Activated T-helper 2 cell treated with anti-CD3 and anti-CD28 coated beads, Interferon-gamma antibody, Interleukin-2, Interleukin-4, amounts not matched to agents 10 μg/mL and 5 μg/mL and 100 μg/mL, durations not matched to agents 14 hours and 24 hours and 36 hours (primary cell): ENCODE results near the gene ANO3. TPM values are rescaled to one million over a fixed set of nuclear protein-coding genes. Genes with fewer than 3 reads are reported as not detected.

Source experiments
- DNase-seq: peaks from one replicate; pipeline ENCODE4 v3.0.0; 2021; ENCODE audit warnings: low spot score
- H3K27ac Mint-ChIP-seq: one replicate; pipeline ENCODE4 v1.8.0; 2021; ENCODE audit warnings: mixed read lengths
- H3K27me3 Mint-ChIP-seq: one replicate; pipeline ENCODE4 v1.8.0; 2021; ENCODE audit warnings: low read depth, mixed read lengths
- H3K36me3 Mint-ChIP-seq: one replicate; pipeline ENCODE4 v1.8.0; 2021; ENCODE audit warnings: low read depth, mixed read lengths
- H3K4me1 Mint-ChIP-seq: one replicate; pipeline ENCODE4 v1.8.0; 2021; ENCODE audit warnings: low read depth, mixed read lengths
- H3K4me3 Mint-ChIP-seq: one replicate; pipeline ENCODE4 v1.8.0; 2021; ENCODE audit warnings: low read depth, mild to moderate bottlenecking, moderate library complexity, mixed read lengths
- H3K9me3 Mint-ChIP-seq: one replicate; pipeline ENCODE4 v1.8.0; 2021; ENCODE audit warnings: mixed read lengths
- intact Hi-C: fragments of 100-400 bp; cut with micrococcal nuclease; formaldehyde crosslinking; loops from one replicate; pipeline ENCODE4 v1.15.1; 2023
- total RNA-seq: library from RNA; stranded (reverse); gene quantifications from 2 replicates; pipeline ENCODE4 v1.2.3, GENCODE V29; 2022

ANO3 gene
- total RNA-seq, 1 donor from 2014 or later, result not detected

DNA sequence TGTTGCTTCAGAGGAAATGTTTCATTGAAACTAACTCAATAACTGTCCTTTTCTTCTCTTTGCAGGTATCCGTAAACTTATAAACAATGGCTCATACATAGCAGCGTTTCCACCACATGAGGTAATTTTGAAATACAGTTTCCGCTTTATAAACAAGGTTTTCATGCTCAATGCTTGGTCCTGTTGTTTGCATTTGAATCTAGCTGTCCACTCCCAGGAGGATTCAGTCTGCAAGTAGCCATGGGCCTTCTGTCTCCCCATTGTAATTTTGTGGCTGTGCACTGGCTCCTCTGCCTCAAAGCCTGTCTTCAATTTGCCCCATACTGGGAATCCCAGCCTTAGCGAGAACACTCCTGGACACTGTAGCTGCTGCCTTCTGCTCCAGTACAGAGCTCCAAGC is 205.4 kb downstream of the ANO3 start:
- H3K27me3 Mint-ChIP-seq, result no peaks in the 10 kb centered on the region
- no peaks in the 10 kb centered on the region for H3K36me3 Mint-ChIP-seq
- peaks cover 19% of the 10 kb centered on the region for H3K9me3 Mint-ChIP-seq
- intact Hi-C loops, result no loop called here
- no peaks in the 10 kb centered on the region for H3K4me1 Mint-ChIP-seq
- no peak overlapping the region for H3K27ac Mint-ChIP-seq
- H3K4me3 Mint-ChIP-seq, result no peak overlapping the region
- DNase-seq, result no peak

DNA sequence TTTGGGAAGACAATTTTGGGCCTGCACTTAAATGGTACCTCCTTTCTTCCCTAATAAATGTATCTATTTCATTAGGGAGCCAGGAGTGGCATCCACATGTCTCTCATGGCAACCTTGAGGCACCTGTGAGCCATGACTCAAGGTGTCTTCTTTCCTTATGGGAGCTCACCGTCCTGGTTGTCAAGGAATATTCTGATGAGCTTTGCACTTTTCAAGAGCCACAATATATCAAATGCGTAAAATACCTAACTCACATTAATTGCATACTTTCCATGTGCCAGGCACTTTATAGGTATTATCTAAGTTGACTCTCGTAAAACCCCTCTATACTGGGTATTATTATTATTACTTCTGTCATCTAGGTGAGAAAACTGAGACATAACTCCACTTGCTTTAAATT is 207.6 kb downstream of the ANO3 start:
- no peaks in the 10 kb centered on the region for H3K36me3 Mint-ChIP-seq
- no peaks in the 10 kb centered on the region for H3K27me3 Mint-ChIP-seq
- H3K27ac Mint-ChIP-seq, result no peak overlapping the region
- intact Hi-C loops, result no loop called here
- H3K9me3 Mint-ChIP-seq, result peaks cover 22% of the 10 kb centered on the region
- no peak for DNase-seq
- H3K4me3 Mint-ChIP-seq, result no peak overlapping the region
- no peaks in the 10 kb centered on the region for H3K4me1 Mint-ChIP-seq

DNA sequence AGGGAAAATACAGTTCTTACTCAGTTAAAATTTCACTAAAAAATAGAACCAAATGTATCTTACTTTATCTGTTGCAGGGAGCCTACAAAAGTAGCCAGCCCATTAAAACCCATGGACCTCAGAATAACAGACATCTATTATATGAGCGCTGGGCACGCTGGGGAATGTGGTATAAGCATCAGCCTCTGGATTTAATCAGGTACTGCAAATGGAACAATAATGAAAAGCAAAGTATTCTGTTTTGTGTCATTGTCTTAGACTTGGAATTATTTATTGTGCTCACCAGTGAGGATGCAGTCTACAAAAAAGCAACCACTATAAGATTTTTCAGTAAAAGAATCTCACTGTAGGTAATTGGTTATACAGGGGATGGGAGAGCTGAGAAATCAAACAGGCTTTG is 209.9 kb downstream of the ANO3 start:
- H3K9me3 Mint-ChIP-seq, result peaks cover 22% of the 10 kb centered on the region
- DNase-seq, result no peak
- no peak overlapping the region for H3K27ac Mint-ChIP-seq
- H3K4me1 Mint-ChIP-seq, result no peaks in the 10 kb centered on the region
- H3K27me3 Mint-ChIP-seq, result no peaks in the 10 kb centered on the region
- intact Hi-C loops, result no loop called here
- no peak overlapping the region for H3K4me3 Mint-ChIP-seq
- no peaks in the 10 kb centered on the region for H3K36me3 Mint-ChIP-seq

DNA sequence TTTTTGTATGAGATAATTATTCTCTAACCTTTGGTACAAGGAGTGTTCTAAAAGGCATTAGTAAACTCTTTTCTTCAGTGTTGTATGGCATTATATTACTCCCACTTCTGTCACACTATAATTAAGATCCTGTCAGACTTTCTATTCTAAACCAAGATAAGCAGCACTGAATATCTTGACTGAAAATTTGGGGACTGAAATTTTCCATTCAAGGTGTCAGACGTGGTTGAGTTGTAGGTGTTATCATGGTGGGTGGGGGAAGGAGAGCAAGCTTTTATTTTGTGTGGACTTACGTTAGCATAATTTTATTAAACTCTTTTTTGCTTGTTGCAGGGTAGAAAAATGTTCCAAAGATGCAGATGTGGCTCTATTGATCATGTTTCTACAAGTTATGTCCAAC is 217.2 kb downstream of the ANO3 start:
- intact Hi-C loops, result no loop called here
- Mint-ChIP-seq H3K9me3 (no peaks in the 10 kb centered on the region), H3K4me3 (no peak overlapping the region), H3K27me3 (no peaks in the 10 kb centered on the region), H3K4me1 (no peaks in the 10 kb centered on the region), H3K27ac (no peak overlapping the region), H3K36me3 (no peaks in the 10 kb centered on the region)
- no peak for DNase-seq

DNA sequence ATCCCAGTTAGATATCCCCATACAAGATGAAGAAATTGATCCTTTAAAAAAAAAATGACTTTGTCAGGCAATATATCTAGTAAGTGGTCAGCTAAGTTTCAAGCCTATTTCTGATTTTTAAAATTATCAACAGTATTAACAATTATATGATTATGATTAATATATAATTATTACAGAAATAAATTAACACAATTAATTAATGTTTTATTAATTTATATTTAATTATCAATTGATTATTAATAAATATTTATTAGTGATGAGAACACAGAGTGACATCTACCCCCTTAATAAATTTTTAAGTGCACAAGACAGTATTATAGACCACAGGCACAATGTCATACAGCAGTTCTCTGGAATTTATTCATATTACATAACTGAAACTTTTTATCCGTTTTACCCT is 218.1 kb downstream of the ANO3 start:
- no peak for DNase-seq
- Mint-ChIP-seq H3K27ac (no peak overlapping the region), H3K9me3 (no peaks in the 10 kb centered on the region), H3K36me3 (no peaks in the 10 kb centered on the region), H3K4me1 (no peaks in the 10 kb centered on the region), H3K4me3 (no peak overlapping the region), H3K27me3 (no peaks in the 10 kb centered on the region)
- intact Hi-C loops, result no loop called here

DNA sequence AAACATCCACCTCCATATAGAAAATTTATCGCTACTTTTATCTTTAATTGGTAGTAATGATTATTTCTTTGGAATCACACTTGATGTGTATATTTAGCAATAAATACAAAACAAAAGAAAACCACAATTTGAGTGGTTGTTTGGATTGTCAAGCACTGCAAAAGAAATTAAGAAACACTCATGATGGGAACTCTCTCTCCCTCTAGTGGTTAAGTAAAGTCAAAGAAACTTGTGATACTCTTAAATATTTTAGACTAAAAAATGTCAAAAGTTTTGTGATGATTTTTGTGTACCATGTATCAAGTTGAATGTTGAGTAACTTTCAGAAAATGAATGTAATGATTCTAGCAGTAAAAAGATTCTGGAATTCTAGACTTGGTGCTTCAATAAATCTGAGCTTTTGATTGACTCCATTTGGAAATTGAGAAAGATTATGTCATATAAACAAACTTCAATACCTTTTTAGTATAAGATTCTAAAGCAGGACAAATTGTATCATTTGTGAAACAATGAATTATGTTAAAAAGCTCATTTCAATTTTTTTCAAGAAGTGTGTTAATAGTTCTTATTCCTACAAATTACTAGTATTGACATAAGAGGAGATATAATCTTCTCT is 219.4 kb downstream of the ANO3 start:
- Mint-ChIP-seq H3K9me3 (no peaks in the 10 kb centered on the region), H3K36me3 (no peaks in the 10 kb centered on the region), H3K4me1 (no peaks in the 10 kb centered on the region), H3K27me3 (no peaks in the 10 kb centered on the region), H3K4me3 (no peak overlapping the region), H3K27ac (no peak overlapping the region)
- DNase-seq, result no peak
- intact Hi-C loops, result no loop called here

DNA sequence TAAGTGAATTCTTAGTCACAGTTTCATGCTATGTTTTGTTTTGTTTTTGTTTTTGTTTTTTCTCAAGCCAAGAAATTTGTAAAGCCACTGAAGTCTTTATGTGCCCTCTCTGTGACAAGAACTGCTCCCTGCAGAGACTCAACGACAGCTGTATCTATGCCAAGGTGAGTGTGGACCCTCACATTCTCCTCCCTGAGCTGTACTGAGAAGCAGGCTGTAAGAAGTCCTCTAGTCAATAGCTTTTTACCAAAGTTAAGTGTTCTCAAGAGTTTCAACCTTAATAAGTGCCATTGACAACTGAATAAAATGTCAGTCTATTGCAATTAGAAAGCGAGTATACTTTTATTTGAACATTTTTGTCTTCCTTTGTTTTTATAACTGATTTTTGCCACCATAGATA is 221.3 kb downstream of the ANO3 start:
- Mint-ChIP-seq H3K4me1 (no peaks in the 10 kb centered on the region), H3K36me3 (no peaks in the 10 kb centered on the region)

DNA sequence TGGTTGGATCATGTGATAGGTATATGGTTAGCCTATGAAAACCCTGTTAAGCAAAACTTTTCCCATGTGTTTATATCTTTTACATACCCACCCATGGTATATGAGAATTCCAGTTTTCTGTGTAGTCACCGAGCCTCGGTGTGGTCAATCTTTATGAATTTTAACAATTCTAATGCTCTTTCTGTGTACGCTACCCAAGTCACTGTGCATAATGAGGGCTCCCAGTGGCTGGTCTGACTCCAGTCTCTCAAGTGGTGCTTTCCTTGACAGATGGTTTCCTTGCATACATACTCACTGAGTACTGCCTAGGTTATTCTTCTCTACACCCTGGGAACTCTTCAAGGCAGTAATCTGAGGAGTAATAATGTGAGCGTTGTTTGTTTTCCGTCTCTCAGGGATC is 222.5 kb downstream of the ANO3 start:
- Mint-ChIP-seq H3K36me3 (no peaks in the 10 kb centered on the region), H3K27me3 (no peaks in the 10 kb centered on the region), H3K9me3 (peaks cover 4% of the 10 kb centered on the region), H3K27ac (no peak overlapping the region), H3K4me1 (no peaks in the 10 kb centered on the region), H3K4me3 (no peak overlapping the region)
- intact Hi-C loops, result no loop called here
- no peak for DNase-seq

More for the DNA sequence above, 221.3 kb downstream of the ANO3 start:
- Mint-ChIP-seq H3K4me3 (no peak overlapping the region), H3K27me3 (no peaks in the 10 kb centered on the region), H3K9me3 (peaks cover 4% of the 10 kb centered on the region), H3K27ac (no peak overlapping the region)
- DNase-seq, result no peak
- intact Hi-C loops, result no loop called here

DNA sequence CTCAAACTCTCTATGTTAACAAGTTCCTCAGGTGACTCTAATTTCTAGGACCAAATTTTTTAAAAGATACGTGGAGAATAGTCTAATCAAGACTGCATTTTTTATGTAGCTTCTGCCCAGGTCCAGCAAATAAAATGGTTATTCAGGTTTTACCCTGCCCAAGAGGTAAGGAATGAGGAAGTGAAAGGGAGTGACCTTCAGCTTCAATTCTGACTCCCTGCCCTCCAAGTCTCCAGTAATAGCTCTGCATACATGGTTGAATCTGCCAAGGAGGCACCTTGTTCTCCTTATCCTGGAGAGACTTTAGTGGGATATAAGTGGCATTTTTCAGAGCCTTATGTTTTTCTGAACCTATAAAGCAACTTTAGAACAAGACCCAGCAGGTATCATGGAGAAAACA is 224.7 kb downstream of the ANO3 start:
- H3K27me3 Mint-ChIP-seq, result no peaks in the 10 kb centered on the region
- intact Hi-C loops, result no loop called here
- no peaks in the 10 kb centered on the region for H3K36me3 Mint-ChIP-seq
- H3K4me3 Mint-ChIP-seq, result no peak overlapping the region
- H3K27ac Mint-ChIP-seq, result no peak overlapping the region
- DNase-seq, result no peak
- H3K4me1 Mint-ChIP-seq, result no peaks in the 10 kb centered on the region
- H3K9me3 Mint-ChIP-seq, result peaks cover 8% of the 10 kb centered on the region

DNA sequence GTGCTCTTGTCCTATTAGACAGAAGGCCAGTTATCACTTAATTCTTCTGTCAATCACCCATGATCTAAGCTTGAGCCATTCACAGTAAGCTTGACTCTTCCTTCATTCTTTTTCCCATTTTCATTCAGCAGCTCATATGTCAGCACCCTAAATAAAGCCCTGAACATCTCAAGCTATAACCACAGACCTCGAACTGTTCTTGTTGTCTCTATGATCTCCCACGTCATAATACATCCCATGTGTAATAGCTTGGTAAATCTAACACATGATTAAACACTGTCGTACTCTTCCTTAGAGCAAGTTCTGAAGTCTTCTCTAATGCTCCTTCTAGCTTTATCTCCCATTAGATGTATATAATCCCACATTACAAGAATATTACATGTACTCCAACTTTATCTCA is 225.7 kb downstream of the ANO3 start:
- Mint-ChIP-seq H3K36me3 (no peaks in the 10 kb centered on the region), H3K4me1 (no peaks in the 10 kb centered on the region), H3K4me3 (no peak overlapping the region), H3K9me3 (peaks cover 8% of the 10 kb centered on the region), H3K27ac (no peak overlapping the region), H3K27me3 (no peaks in the 10 kb centered on the region)
- no peak for DNase-seq
- intact Hi-C loops, result no loop called here

DNA sequence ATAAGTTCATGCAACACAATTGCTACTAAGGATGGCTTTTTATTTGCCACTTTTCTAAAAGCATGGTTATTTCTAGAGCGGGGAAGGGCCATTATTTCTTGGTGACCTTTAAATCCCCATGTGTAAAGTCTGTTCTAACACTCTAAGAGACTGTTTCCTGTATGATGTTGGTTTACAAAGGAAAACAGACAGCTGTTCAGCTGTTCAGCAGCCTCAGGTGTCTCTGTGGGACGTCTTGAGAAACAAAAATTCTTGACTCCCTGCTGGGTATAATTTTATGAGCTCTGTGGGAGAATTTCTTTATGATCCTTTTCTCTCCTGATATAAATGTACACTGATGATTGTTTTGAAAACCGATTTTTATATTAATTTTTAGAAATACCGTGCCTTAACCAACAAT is 226.3 kb downstream of the ANO3 start:
- H3K9me3 Mint-ChIP-seq, result peaks cover 8% of the 10 kb centered on the region
- no peaks in the 10 kb centered on the region for H3K36me3 Mint-ChIP-seq
- H3K4me1 Mint-ChIP-seq, result no peaks in the 10 kb centered on the region
- intact Hi-C loops, result no loop called here
- H3K4me3 Mint-ChIP-seq, result no peak overlapping the region
- no peaks in the 10 kb centered on the region for H3K27me3 Mint-ChIP-seq
- DNase-seq, result no peak
- H3K27ac Mint-ChIP-seq, result no peak overlapping the region

DNA sequence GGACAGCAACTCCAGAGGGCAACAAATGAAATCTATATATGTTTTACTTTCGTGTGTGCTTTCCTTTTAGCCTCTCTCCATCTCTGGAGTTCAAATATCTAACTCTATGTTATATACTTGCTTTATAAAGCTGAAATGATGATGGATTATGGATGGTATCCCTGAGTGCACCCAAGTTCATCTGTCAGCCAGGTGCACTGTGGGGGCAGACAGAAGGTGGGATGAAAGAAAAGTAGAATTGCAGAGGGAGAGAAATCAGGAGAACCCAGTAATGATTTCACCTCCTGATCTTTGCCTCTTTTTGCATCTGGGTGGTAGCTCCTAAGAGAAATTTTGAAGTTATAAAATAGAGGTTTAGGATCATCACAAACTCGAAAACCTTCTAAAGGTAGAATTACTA is 237.7 kb downstream of the ANO3 start:
- H3K4me1 Mint-ChIP-seq, result no peaks in the 10 kb centered on the region
- DNase-seq, result no peak
- intact Hi-C loops, result no loop called here
- H3K27me3 Mint-ChIP-seq, result no peaks in the 10 kb centered on the region
- no peak overlapping the region for H3K4me3 Mint-ChIP-seq
- H3K36me3 Mint-ChIP-seq, result no peaks in the 10 kb centered on the region
- peaks cover 9% of the 10 kb centered on the region for H3K9me3 Mint-ChIP-seq
- no peak overlapping the region for H3K27ac Mint-ChIP-seq

DNA sequence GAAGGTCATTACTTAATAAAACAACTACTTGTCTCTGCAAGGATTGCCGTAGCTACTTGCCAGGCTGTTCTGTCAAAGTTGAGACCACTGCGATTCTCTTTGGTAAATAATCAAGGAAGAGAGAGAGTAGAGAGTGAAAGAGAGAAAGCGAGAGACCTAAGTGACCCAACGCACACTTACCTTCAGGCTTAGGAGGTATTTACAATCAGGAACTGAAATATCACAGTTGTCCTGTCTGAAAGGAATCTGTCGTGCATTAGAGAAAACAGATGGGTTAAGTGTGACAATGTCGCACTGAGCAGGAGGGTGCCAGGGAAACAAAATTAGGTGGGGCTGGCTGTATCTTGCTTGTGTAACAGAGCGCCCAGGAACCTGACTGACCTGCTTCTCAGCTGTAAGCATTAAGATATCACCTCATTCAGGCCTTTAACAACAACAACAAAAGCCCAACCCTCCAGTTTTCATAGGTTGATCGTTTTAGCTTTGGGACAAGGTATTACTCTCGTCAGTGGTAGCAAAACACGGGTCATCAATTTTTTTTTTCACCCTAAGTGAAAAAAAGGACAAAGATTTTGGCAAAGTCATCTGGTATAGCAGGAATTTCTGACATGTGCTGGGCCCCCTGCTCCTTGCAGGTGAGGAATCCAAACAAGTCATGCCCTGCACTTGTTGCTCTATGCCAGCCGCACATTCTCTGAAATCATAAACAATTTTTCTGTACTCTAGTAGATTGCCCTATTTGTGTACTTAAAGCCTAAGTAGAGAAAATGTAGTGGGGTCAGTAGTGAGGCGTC is 240.1 kb downstream of the ANO3 start, which contains the start of gene MUC15:
Gene MUC15, minus strand, starts transcription at position 403 of the 794 bp plus-strand sequence. CDS start 5,169 bp downstream, outside the sequence.
- H3K4me3 Mint-ChIP-seq, result no peak within 1 kb of the TSS
- H3K36me3 Mint-ChIP-seq, result no peaks in the 10 kb centered on the region
- DNase-seq, result no peak
- no peak within 1 kb of the TSS for H3K27ac Mint-ChIP-seq
- no peaks in the 10 kb centered on the region for H3K27me3 Mint-ChIP-seq
- peaks cover 9% of the 10 kb centered on the region for H3K9me3 Mint-ChIP-seq
- no peaks in the 10 kb centered on the region for H3K4me1 Mint-ChIP-seq
- intact Hi-C loops, result no loop called here
